Fibroblast of mammary gland (primary cell): Measurements from ENCODE around the gene SYPL2.
A peak's percentile ranks its signal among the peaks of the same experiment; 100 is the strongest.

ENCODE experiments used
- DNase-seq: peaks from one replicate; pipeline ENCODE4 v3.0.0-alpha.2; 2010; ENCODE audit warnings: low read depth
- H3K4me3 ChIP-seq: 2 replicates; pipeline ENCODE4 v1.5.1; 2011; ENCODE audit warnings: low read depth, mild to moderate bottlenecking, low read length, moderate library complexity; ENCODE audit not compliant: control insufficient read depth
- CTCF ChIP-seq: conservative IDR thresholded peaks from 2 replicates; pipeline ENCODE4 v1.5.1; 2011; ENCODE audit warnings: low read depth, low read length, inconsistent platforms; ENCODE audit not compliant: control insufficient read depth, insufficient read depth

The SYPL2 gene

GRCh38 chr1:109509176-109510134 is 43.1 kb downstream of the SYPL2 start, which contains the start of gene AMIGO1:
TSS of gene AMIGO1 (minus strand) at chr1:109509727. CDS start at chr1:109508912, 815 bp downstream.
- no peak for TF ChIP-seq CTCF
- H3K4me3 ChIP-seq = peak within 1 kb of the TSS; percentile 64
- DNase-seq = peak; percentile 22

- H3K4me3 ChIP-seq = no peak overlapping the region
These were observed 46.9 kb downstream of the SYPL2 start for GRCh38 chr1:109513110-109513710.

GRCh38 chr1:109514846-109515245 is 48.5 kb downstream of the SYPL2 start:
- no peak for TF ChIP-seq CTCF
- no peak for DNase-seq
- no peak overlapping the region for H3K4me3 ChIP-seq

More at GRCh38 chr1:109513110-109513710, 46.9 kb downstream of the SYPL2 start:
- no peak for DNase-seq
- TF ChIP-seq CTCF = no peak

- no peak overlapping the region for H3K4me3 ChIP-seq
- DNase-seq = no peak
- no peak for TF ChIP-seq CTCF
These were observed 50.5 kb downstream of the SYPL2 start for GRCh38 chr1:109516872-109517271.

- TF ChIP-seq CTCF = no peak
- H3K4me3 ChIP-seq = no peak overlapping the region
- DNase-seq = no peak
These were observed 51.0 kb downstream of the SYPL2 start for GRCh38 chr1:109517337-109517736.

GRCh38 chr1:109521002-109521951 is 54.9 kb downstream of the SYPL2 start:
- no peak for TF ChIP-seq CTCF
- no peak for DNase-seq
- no peak overlapping the region for H3K4me3 ChIP-seq
